A549 (cell line): Measurements from ENCODE around the gene CCL20. TPM values are rescaled to one million over a fixed set of nuclear protein-coding genes. Genes with fewer than 3 reads are reported as not detected.

ENCODE experiments used
- ATAC-seq, 2 experiments: fragments of 200-7000 bp in 1 of 2; fragments of >200 bp in 1 of 2; cut with Nextera tagmentation in 1 of 2; cut with Tn5 transposase in 1 of 2; 3 replicates each; pipeline versions ENCODE4 v1.8.0 to v1.9.1; 2018 to 2020; ENCODE audit warnings: mild to moderate bottlenecking in 1 of 2, moderate library complexity in 1 of 2
- CTCF ChIA-PET: fragments of 300-600 bp; sonication (Branson Sonifier 250); formaldehyde crosslinking; extraction: SDS; loops from one replicate; lab custom pipeline; 2021; ENCODE audit warnings: antibody characterized with exemption, inconsistent platforms; lab: Yijun Ruan, JAX
- POLR2A ChIA-PET: fragments of 350-600 bp; formaldehyde crosslinking; extraction: SDS; loops from one replicate; lab custom pipeline; 2021; ENCODE audit warnings: antibody characterized with exemption, inconsistent platforms; lab: Yijun Ruan, JAX
- DNase-seq, 2 experiments: peaks; one replicate each; pipeline versions ENCODE4 v3.0.0 to v3.0.0-alpha.2; 2011 to 2016; ENCODE audit warnings: low read depth in 1 of 2, low spot score in 1 of 2
- FAIRE-seq: peaks from 2 replicates; lab custom pipeline; 2011; peaks lifted over from hg19 to GRCh38; lab: Jason Lieb, UNC
- H3K27ac ChIP-seq, 2 experiments: fragments of >200 bp; sonication (Bioruptor Twin); formaldehyde crosslinking; 3 replicates each; pipeline ENCODE4 v1.5.1; 2016 to 2017
- H3K4me1 ChIP-seq: fragments of >200 bp; sonication (Bioruptor Twin); formaldehyde crosslinking; 3 replicates; pipeline ENCODE4 v1.6.1; 2016
- H3K4me2 ChIP-seq: fragments of >200 bp; sonication (Bioruptor Twin); formaldehyde crosslinking; 3 replicates; pipeline ENCODE4 v1.6.1; 2016
- H3K4me3 ChIP-seq: fragments of >200 bp; sonication (Bioruptor Twin); formaldehyde crosslinking; 3 replicates; pipeline ENCODE4 v1.5.1; 2016
- H3K9me3 ChIP-seq: fragments of >200 bp; sonication (Bioruptor Twin); formaldehyde crosslinking; 3 replicates; pipeline ENCODE4 v1.6.1; 2016
- ATOH8 ChIP-seq: fragments of 250-450 bp; sonication (Bioruptor Pico); IDR thresholded peaks from 2 replicates; pipeline ENCODE4 v1.5.0; 2020; ENCODE audit warnings: low read depth, mild to moderate bottlenecking, moderate library complexity
- BHLHE40 ChIP-seq: IDR thresholded peaks from 2 replicates; pipeline ENCODE4 v1.6.1; 2012; ENCODE audit warnings: low read depth, low read length, inconsistent platforms
- CEBPB ChIP-seq, 2 experiments: fragments of >200 bp in 1 of 2; sonication (Bioruptor Twin) in 1 of 2; formaldehyde crosslinking in 1 of 2; IDR thresholded peaks; 2 replicates each; pipeline ENCODE4 v1.6.1; 2012 to 2016
- CHD2 ChIP-seq: fragments of 150-350 bp; IDR thresholded peaks from 2 replicates; pipeline ENCODE4 v1.6.1; 2014; ENCODE audit warnings: low read length; ENCODE audit not compliant: partially characterized antibody
- CHD4 ChIP-seq: fragments of 200-600 bp; sonication (generic); IDR thresholded peaks from 2 replicates; pipeline ENCODE4 v1.6.1; 2016; ENCODE audit warnings: antibody characterized with exemption, mild to moderate bottlenecking, borderline replicate concordance
- CTCF ChIP-seq: fragments of >200 bp; sonication (Bioruptor Twin); formaldehyde crosslinking; IDR thresholded peaks from 3 replicates; pipeline ENCODE4 v1.5.1; 2016
- EHMT2 ChIP-seq: fragments of 200-600 bp; sonication (generic); IDR thresholded peaks from 2 replicates; pipeline ENCODE4 v1.6.1; 2016; ENCODE audit warnings: antibody characterized with exemption, low read depth, mild to moderate bottlenecking, moderate library complexity
- EP300 ChIP-seq, 2 experiments: fragments of >200 bp; sonication (Bioruptor Twin); formaldehyde crosslinking; IDR thresholded peaks; 2 replicates in 1 of 2; 3 replicates in 1 of 2; pipeline ENCODE4 v1.6.1; 2016 to 2017
- ESRRA ChIP-seq: fragments of 150-350 bp; IDR thresholded peaks from 2 replicates; pipeline ENCODE4 v1.6.1; 2014; ENCODE audit warnings: mild to moderate bottlenecking, low read length, borderline replicate concordance
- FOXS1 ChIP-seq: fragments of 250-450 bp; sonication (Bioruptor Pico); IDR thresholded peaks from 2 replicates; pipeline ENCODE4 v1.5.0; 2020; ENCODE audit warnings: mild to moderate bottlenecking, moderate library complexity
- HDAC2 ChIP-seq: fragments of 200-600 bp; sonication (generic); IDR thresholded peaks from 2 replicates; pipeline ENCODE4 v1.6.1; 2016
- HMGXB4 ChIP-seq: fragments of 250-450 bp; sonication (Bioruptor Pico); IDR thresholded peaks from 2 replicates; pipeline ENCODE4 v1.5.0; 2021; ENCODE audit warnings: mild to moderate bottlenecking, moderate library complexity, borderline replicate concordance
- HOXB13 ChIP-seq: fragments of 250-450 bp; sonication (Bioruptor Pico); IDR thresholded peaks from 2 replicates; pipeline ENCODE4 v1.5.0; 2020; ENCODE audit warnings: low read depth, mild to moderate bottlenecking, moderate library complexity
- HOXB5 ChIP-seq: fragments of 250-450 bp; sonication (Bioruptor Pico); IDR thresholded peaks from 2 replicates; pipeline ENCODE4 v1.5.0; 2020; ENCODE audit warnings: mild to moderate bottlenecking, moderate library complexity
- JUN ChIP-seq, 2 experiments: fragments of >200 bp; sonication (Bioruptor Twin); formaldehyde crosslinking; IDR thresholded peaks; 2 replicates in 1 of 2; 3 replicates in 1 of 2; pipeline ENCODE4 v1.6.1; 2016 to 2017
- JUNB ChIP-seq: fragments of >200 bp; sonication (Bioruptor Twin); formaldehyde crosslinking; IDR thresholded peaks from 2 replicates; pipeline ENCODE4 v1.6.1; 2016
- KDM5A ChIP-seq: fragments of 200-600 bp; sonication (generic); IDR thresholded peaks from 2 replicates; pipeline ENCODE4 v1.6.1; 2016; ENCODE audit warnings: antibody characterized with exemption, mild to moderate bottlenecking
- MYC ChIP-seq: IDR thresholded peaks from 2 replicates; pipeline ENCODE4 v1.6.1; 2012; ENCODE audit warnings: mild to moderate bottlenecking, inconsistent platforms, low read length, improper control_type of control experiment, borderline replicate concordance
- NFE2L2 ChIP-seq: fragments of 150-350 bp; conservative IDR thresholded peaks from 2 replicates; pipeline ENCODE4 v1.6.1; 2014; ENCODE audit warnings: low read length
- POLR2A ChIP-seq: IDR thresholded peaks from 2 replicates; pipeline ENCODE4 v1.6.1; 2012; ENCODE audit warnings: mild to moderate bottlenecking, low read length
- POLR2AphosphoS2 ChIP-seq: conservative IDR thresholded peaks from 2 replicates; pipeline ENCODE4 v1.6.1; 2012; ENCODE audit warnings: low read length, improper control_type of control experiment, inconsistent platforms
- RAD21 ChIP-seq, 2 experiments: fragments of >200 bp in 1 of 2; sonication (Bioruptor Twin) in 1 of 2; formaldehyde crosslinking in 1 of 2; IDR thresholded peaks in 1 of 2; conservative IDR thresholded peaks in 1 of 2; 2 replicates in 1 of 2; 3 replicates in 1 of 2; pipeline ENCODE4 v1.6.1; 2012 to 2018; ENCODE audit warnings: inconsistent platforms in 1 of 2
- RARB ChIP-seq: fragments of 250-450 bp; sonication (Bioruptor Pico); IDR thresholded peaks from 2 replicates; pipeline ENCODE4 v1.8.0; 2021; ENCODE audit warnings: mild to moderate bottlenecking, moderate library complexity
- RCOR1 ChIP-seq: fragments of 150-350 bp; IDR thresholded peaks from 2 replicates; pipeline ENCODE4 v1.6.1; 2014; ENCODE audit warnings: antibody characterized with exemption, low read length, low read depth
- RFX5 ChIP-seq: fragments of 450-650 bp; IDR thresholded peaks from 2 replicates; pipeline ENCODE4 v1.7.1; 2014; ENCODE audit warnings: antibody characterized with exemption, mild to moderate bottlenecking, moderate library complexity
- SMC3 ChIP-seq: fragments of >200 bp; sonication (Bioruptor Twin); formaldehyde crosslinking; IDR thresholded peaks from 3 replicates; pipeline ENCODE4 v1.6.1; 2018; ENCODE audit warnings: inconsistent platforms
- TFCP2L1 ChIP-seq: fragments of 250-450 bp; sonication (Bioruptor Pico); IDR thresholded peaks from 2 replicates; pipeline ENCODE4 v1.5.0; 2021; ENCODE audit warnings: mild to moderate bottlenecking
- USF2 ChIP-seq: fragments of 450-650 bp; IDR thresholded peaks from 2 replicates; pipeline ENCODE4 v1.6.1; 2014; ENCODE audit warnings: antibody characterized with exemption
- ZFP36 ChIP-seq: fragments of 450-650 bp; IDR thresholded peaks from 2 replicates; pipeline ENCODE4 v1.6.1; 2014; ENCODE audit warnings: borderline replicate concordance; ENCODE audit not compliant: partially characterized antibody
- ZNF302 ChIP-seq: fragments of 250-450 bp; sonication (Bioruptor Pico); IDR thresholded peaks from 2 replicates; pipeline ENCODE4 v1.9.0; 2021; ENCODE audit warnings: inconsistent platforms, mild to moderate bottlenecking, moderate library complexity
- ZSCAN20 ChIP-seq: fragments of 250-450 bp; sonication (Bioruptor Pico); IDR thresholded peaks from 2 replicates; pipeline ENCODE4 v1.8.0; 2022; ENCODE audit warnings: mild to moderate bottlenecking, moderate library complexity
- WGBS: methylation state at CpG from one replicate; pipeline ENCODE4 v1.1.6; 2017; ENCODE audit errors: missing lambda C conversion rate; 5-methylcytosine and 5-hydroxymethylcytosine counted together
- polyA plus RNA-seq, 4 experiments: library from polyadenylated mRNA; depleted of rRNA in 3 of 4; stranded (reverse); fragments of >200 nt; fragmentation: RNase III in 1 of 4; extraction: RNeasy Plus Mini Kit Qiagen cat#74134 plus additional on column Dnase treatment in 1 of 4; gene quantifications; 2 replicates in 3 of 4; 3 replicates in 1 of 4; pipeline ENCODE4 v1.2.3, GENCODE V29; 2011 to 2017

Gene CCL20
- polyA plus RNA-seq, 2 of the 4 experiments (the other 2 are of a cell fraction): 0.43 to 3.4 TPM

- peak; percentile 11; the same call in 1 of the 2 replicates for TF ChIP-seq MYC
- TF ChIP-seq EHMT2: no peak
- no peak for TF ChIP-seq HMGXB4 (CRISPR knock-in tag)
- TF ChIP-seq JUNB: peak; percentile 98
- TF ChIP-seq RAD21 (conservative IDR thresholded peaks at IDR 0.05 in 1 of 2, IDR thresholded peaks at IDR 0.05 in 1 of 2): peak in 1 of 2 experiments; percentile 9; a peak in 1 of 5 replicates
Measured at GRCh38 chr2:227817850-227818674, 4.4 kb downstream of the CCL20 start (continued).

- DNase-seq (peak; percentile 64 to 96), FAIRE-seq (no peak), ATAC-seq (peak; percentile 85 to 86)
- 0% methylated on average over 9 of the region's 9 CpGs for WGBS
- Histone ChIP-seq H3K4me1 (peaks cover 45% of the 10 kb centered on the region), H3K4me3 (peak overlapping the region; percentile 11; the same call in 1 of the 3 replicates), H3K27ac (peak overlapping the region; percentile 93 to 98), H3K4me2 (peak overlapping the region; percentile 81), H3K9me3 (peaks cover 2% of the 10 kb centered on the region; the same call in 1 of the 3 replicates)
- ChIA-PET POLR2A (interaction anchor here (0.6 to 1.4 kb wide), 6 partner anchors 17 to 58 kb away, joined by 3 to 10 read pairs (median 4); no protein-coding TSS in a partner anchor), CTCF (interaction anchor here (0.6 to 2.4 kb wide), 5 partner anchors 44 to 686 kb away, joined by 3 to 14 read pairs (median 3); no protein-coding TSS in a partner anchor)
- TF ChIP-seq CEBPB (IDR thresholded peaks at IDR 0.05) (peak; percentile 94), JUN (IDR thresholded peaks at IDR 0.05) (peak in 1 of 2 experiments; percentile 84; a peak in 3 of 5 replicates), NFE2L2 (no peak), RARB (peak; percentile 72; the same call in 1 of the 2 replicates), TFCP2L1 (no peak), RAD21 (conservative IDR thresholded peaks at IDR 0.05 in 1 of 2, IDR thresholded peaks at IDR 0.05 in 1 of 2) (peak in 1 of 2 experiments; percentile 16; a peak in 1 of 5 replicates), USF2 (no peak), ZNF302 (no peak), HOXB13 (0 out of 2 replicates have a peak, but pooled peaks have one; percentile 48), BHLHE40 (no peak), HDAC2 (no peak), SMC3 (peak; percentile 36; the same call in 2 of the 3 replicates), RFX5 (no peak), ESRRA (peak; percentile 73; the same call in 1 of the 2 replicates), CHD2 (no peak), CHD4 (no peak), FOXS1 (CRISPR knock-in tag) (no peak), CTCF (no peak), ZFP36 (no peak), EP300 (IDR thresholded peaks at IDR 0.05) (peak; percentile 75 to 88; a peak in 4 of 5 replicates), POLR2A (no peak), RCOR1 (no peak), ZSCAN20 (CRISPR knock-in tag) (no peak), ATOH8 (CRISPR knock-in tag) (peak; percentile 6; the same call in 1 of the 2 replicates), POLR2AphosphoS2 (no peak), KDM5A (no peak), HOXB5 (CRISPR knock-in tag) (0 out of 2 replicates have a peak, but pooled peaks have one; percentile 16)
Measured at GRCh38 chr2:227818675-227819397, 5.2 kb downstream of the CCL20 start.
